Adrenal gland (tissue), 12 donors: ENCODE results near the gene PACSIN1. TPM values are rescaled to one million over a fixed set of nuclear protein-coding genes. Genes with fewer than 3 reads are reported as not detected.

Experiments used
- DNase-seq, 7 donors: peaks; one replicate each; pipeline ENCODE4 v3.0.0-alpha.2; 2019 to 2020
- H3K27ac ChIP-seq, 5 donors: fragments of 200-600 bp; sonication (generic) in 4 of 5; 1 replicate in 3 of 5; 2 replicates in 2 of 5; pipeline versions ENCODE4 v1.5.1 to v1.8.0; 2016 to 2020; ENCODE audit warnings: mild to moderate bottlenecking in 1 of 5
- H3K27me3 ChIP-seq: fragments of 200-600 bp; 2 replicates; pipeline ENCODE4 v1.8.0; 2021
- H3K36me3 ChIP-seq, 2 donors: fragments of 200-600 bp; replicated peaks in 1 of 2; 1 replicate in 1 of 2; 2 replicates in 1 of 2; pipeline versions ENCODE4 v1.5.1 to v1.8.0; 2018 to 2022
- H3K4me1 ChIP-seq, 2 donors: fragments of 200-600 bp; replicated peaks in 1 of 2; 1 replicate in 1 of 2; 2 replicates in 1 of 2; pipeline versions ENCODE4 v1.5.1 to v1.8.0; 2018 to 2021
- H3K4me3 ChIP-seq, 4 donors: fragments of 200-600 bp; sonication (generic) in 3 of 4; one replicate each; pipeline ENCODE4 v1.5.1; 2016 to 2018
- H3K9me3 ChIP-seq, 3 donors: fragments of 200-600 bp; sonication (generic) in 1 of 3; replicated peaks in 1 of 3; 1 replicate in 2 of 3; 2 replicates in 1 of 3; pipeline versions ENCODE4 v1.5.1 to v1.8.0; 2016 to 2021
- POLR2A ChIP-seq, 2 donors: fragments of 450-650 bp; IDR thresholded peaks; one replicate each; pipeline ENCODE4 v1.6.1; 2017; ENCODE audit warnings: antibody characterized with exemption in 2 of 2, mild to moderate bottlenecking in 2 of 2, moderate library complexity in 1 of 2
- WGBS, 4 donors: extraction: QIAGEN DNeasy Blood & Tissue Kit in 2 of 4; methylation state at CpG; one replicate each; pipeline versions ENCODE4 v1.1.5 to v1.1.7; 2013 to 2017; 5-methylcytosine and 5-hydroxymethylcytosine counted together
- intact Hi-C, 2 donors: fragments of 100-400 bp; cut with DNase I; formaldehyde crosslinking; loops; one replicate each; pipeline versions ENCODE4 v1.14.1 to v1.15.0; 2022 to 2023
- polyA plus RNA-seq, 3 donors: library from polyadenylated mRNA; stranded (reverse); fragments of 200-250 nt in 2 of 3; fragments of 350-450 nt in 1 of 3; fragmentation: Illumina TruSeq in 1 of 3; extraction: RNeasy Lipid Tissue Mini Kit (QIAGEN cat#74804) in 1 of 3; gene quantifications; one replicate each; pipeline ENCODE4 v1.2.3, GENCODE V29; 2013 to 2014
- total RNA-seq, 9 donors: library from RNA; depleted of rRNA in 4 of 9; stranded (reverse); fragments of >200 nt in 4 of 9; fragments of 120-200 nt in 1 of 9; fragmentation: NEBNext Ultra II Directional in 1 of 9; extraction: Animal tissue kit (Norgen Biotek cat#: 25700) in 1 of 9; gene quantifications; one replicate each; pipeline versions ENCODE4 v1.1.0 to v1.2.4, GENCODE V29; 2013 to 2023
- TF ChIP-seq, protein P1 (sequence below), 6 experiments: fragments of 450-650 bp in 4 of 6; fragments of 200-600 bp in 2 of 6; sonication (generic) in 1 of 6; IDR thresholded peaks; 1 replicate in 5 of 6; 2 replicates in 1 of 6; pipeline versions ENCODE4 v1.5.1 to v1.8.0; 2016 to 2021; ENCODE audit warnings: antibody characterized with exemption in 6 of 6, mild to moderate bottlenecking in 2 of 6, moderate library complexity in 1 of 6
- donor health status: healthy with polysubstance abuse.
- donor health status: Bipolar disorder and iron deficiency.
- donor health status: DM: yes; HTN: yes; CAD: no.
- donor health status: DM: no; HTN: no; CAD: no.
- donor health status: DM: no; HTN: no; CAD: no.
- donor health status: DM: yes; HTN: yes; CAD: no.

PACSIN1 gene
- total and polyA plus RNA-seq, 12 donors = 0.19 to 2.9 (median 0.73) TPM; not detected in 2

DNA sequence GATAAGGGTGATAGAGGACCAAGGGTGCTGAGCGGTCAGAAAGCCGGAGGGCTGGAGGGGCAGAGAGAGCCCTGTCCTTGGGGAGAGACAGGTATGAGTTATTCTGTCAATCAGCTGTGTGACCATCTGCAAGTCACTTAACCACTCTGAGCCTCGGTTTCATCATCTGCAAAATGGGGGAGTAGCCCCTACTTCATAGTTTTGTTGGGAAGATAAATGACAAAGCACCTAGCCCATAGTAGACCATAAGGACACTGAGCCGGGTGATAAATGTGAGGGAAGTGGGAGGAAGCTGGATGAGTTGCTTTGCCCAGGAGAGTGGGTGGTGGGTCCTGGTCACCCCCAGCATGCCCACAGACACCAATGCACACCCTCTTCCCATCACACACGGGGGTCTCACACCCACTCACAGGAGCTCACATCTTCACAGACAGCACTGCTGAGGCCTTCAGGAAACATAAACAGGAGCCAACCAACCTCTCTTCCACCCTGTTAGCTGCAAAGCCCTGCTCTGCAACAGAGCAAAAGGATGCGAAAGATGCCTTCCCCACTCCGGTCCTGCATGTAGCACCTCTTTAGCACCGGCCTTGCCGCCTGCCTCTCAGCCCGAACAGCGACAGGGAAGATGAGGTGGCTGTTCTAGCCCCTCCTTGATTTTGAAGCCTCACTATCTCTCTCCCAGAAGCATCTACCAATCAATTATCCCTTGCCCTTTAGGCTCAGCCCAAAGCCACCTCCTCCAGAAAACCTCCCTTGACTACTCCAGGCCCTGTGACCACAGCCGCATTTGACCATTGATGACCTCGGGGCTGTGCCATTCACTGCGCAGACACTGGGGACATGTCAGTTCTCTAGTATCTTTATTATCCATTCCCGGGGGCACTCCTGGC lies 71.3 kb downstream of the PACSIN1 start:
- no peak overlapping the region for H3K4me3 ChIP-seq
- H3K9me3 ChIP-seq = no peaks in the 10 kb centered on the region
- TF ChIP-seq, protein P1, sequence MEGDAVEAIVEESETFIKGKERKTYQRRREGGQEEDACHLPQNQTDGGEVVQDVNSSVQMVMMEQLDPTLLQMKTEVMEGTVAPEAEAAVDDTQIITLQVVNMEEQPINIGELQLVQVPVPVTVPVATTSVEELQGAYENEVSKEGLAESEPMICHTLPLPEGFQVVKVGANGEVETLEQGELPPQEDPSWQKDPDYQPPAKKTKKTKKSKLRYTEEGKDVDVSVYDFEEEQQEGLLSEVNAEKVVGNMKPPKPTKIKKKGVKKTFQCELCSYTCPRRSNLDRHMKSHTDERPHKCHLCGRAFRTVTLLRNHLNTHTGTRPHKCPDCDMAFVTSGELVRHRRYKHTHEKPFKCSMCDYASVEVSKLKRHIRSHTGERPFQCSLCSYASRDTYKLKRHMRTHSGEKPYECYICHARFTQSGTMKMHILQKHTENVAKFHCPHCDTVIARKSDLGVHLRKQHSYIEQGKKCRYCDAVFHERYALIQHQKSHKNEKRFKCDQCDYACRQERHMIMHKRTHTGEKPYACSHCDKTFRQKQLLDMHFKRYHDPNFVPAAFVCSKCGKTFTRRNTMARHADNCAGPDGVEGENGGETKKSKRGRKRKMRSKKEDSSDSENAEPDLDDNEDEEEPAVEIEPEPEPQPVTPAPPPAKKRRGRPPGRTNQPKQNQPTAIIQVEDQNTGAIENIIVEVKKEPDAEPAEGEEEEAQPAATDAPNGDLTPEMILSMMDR (IDR thresholded peaks at IDR 0.05) = no peak
- no peak for TF ChIP-seq POLR2A (IDR thresholded peaks at IDR 0.05)
- 86 to 88% (median 88%) methylated on average over 15 of the region's 15 CpGs for WGBS, 4 donors
- no peak for DNase-seq
- H3K36me3 ChIP-seq = no peaks in the 10 kb centered on the region
- H3K4me1 ChIP-seq = no peaks in the 10 kb centered on the region
- intact Hi-C loops = no loop called here
- H3K27ac ChIP-seq = no peak overlapping the region
- H3K27me3 ChIP-seq = no peaks in the 10 kb centered on the region

DNA sequence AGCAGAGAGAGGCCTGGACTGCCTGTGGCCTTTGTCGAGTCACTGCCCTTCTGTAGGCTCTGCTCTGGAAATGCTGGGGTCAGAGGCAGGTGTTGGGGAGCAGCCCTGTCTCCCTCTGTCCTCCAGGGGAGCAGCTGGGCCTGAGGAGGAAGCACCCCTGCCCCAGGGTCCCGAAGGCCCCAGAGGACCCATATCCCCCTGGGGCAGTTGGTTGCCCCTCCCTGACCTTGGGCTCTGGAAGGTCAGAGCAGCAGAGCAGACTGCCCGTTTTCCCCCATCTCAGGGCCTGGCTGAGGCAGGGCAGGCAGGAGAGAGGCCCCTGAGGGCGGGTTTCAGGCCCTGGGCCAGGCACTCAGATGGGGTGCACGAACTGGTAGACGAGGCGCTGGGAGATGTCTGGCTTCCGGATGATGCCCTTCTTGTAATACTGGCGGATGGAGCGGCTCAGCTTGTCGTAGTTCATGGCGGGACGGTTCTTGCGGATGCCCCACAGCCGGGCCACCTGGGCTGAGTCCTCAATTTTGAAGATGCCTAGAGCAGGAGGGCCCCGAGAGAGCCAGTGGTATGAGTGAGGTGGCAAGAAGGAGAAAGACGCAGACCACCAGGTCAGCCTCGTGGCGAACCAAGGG lies 72.2 kb downstream of the PACSIN1 start:
- H3K4me3 ChIP-seq = no peak overlapping the region
- no peak for DNase-seq
- H3K4me1 ChIP-seq = no peaks in the 10 kb centered on the region
- no peaks in the 10 kb centered on the region for H3K9me3 ChIP-seq
- H3K36me3 ChIP-seq = no peaks in the 10 kb centered on the region
- TF ChIP-seq POLR2A (IDR thresholded peaks at IDR 0.05) = no peak
- TF ChIP-seq, protein P1 (IDR thresholded peaks at IDR 0.05) = no peak
- intact Hi-C loops = no loop called here
- 89 to 91% (median 90%) methylated on average over 15 to 19 of the region's 19 CpGs for WGBS, 4 donors
- H3K27me3 ChIP-seq = no peaks in the 10 kb centered on the region
- no peak overlapping the region for H3K27ac ChIP-seq

DNA sequence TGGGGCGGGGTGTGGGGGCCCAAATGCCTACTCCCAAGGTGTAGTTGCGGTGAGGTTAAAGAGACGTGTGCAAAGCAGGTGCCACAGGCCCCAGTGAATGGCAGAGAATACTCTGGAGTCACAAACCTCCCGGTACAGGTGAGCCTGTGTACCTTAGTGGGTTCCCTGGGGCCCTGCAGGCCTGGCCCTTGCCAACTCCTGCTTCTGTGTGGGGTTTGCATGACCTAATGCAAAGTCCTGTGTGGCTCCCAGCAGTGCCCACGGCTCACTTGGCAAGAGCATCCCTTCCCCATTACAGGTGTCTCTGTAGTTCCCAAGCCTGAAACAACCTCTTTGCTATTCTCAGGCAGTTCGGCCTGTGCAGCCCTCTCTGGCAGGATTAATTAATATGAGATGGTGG lies 72.7 kb downstream of the PACSIN1 start:
- Histone ChIP-seq H3K4me1 (no peaks in the 10 kb centered on the region), H3K27ac (no peak overlapping the region), H3K27me3 (no peaks in the 10 kb centered on the region), H3K36me3 (no peaks in the 10 kb centered on the region), H3K4me3 (no peak overlapping the region), H3K9me3 (no peaks in the 10 kb centered on the region)
- intact Hi-C loops = no loop called here
- TF ChIP-seq, protein P1 (IDR thresholded peaks at IDR 0.05) = no peak
- TF ChIP-seq POLR2A (IDR thresholded peaks at IDR 0.05) = no peak
- DNase-seq = no peak
- WGBS, 4 donors = 82 to 93% (median 87%) methylated on average over 3 to 6 of the region's 6 CpGs

DNA sequence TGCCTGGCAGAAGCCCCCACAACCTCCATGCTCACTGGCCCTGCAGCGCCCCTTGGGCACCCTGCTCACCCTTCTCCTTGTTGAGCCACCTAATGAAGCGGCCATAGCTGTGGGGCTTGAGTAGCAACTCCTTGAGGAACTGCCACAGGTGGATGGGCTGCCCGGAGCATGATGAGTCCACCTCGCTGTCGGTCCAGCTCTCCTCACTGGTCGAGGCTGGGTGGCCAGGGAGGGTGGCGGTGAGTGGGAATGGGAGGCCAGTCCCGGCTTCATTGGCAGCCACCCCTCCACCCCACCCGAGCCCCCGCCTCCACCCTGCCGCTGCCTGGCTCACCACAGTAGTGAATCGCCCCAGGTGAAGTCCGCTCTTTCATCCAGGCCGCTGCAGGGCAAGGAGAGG lies 73.3 kb downstream of the PACSIN1 start:
- Histone ChIP-seq H3K4me1 (no peaks in the 10 kb centered on the region), H3K9me3 (no peaks in the 10 kb centered on the region), H3K27me3 (no peaks in the 10 kb centered on the region), H3K4me3 (no peak overlapping the region), H3K27ac (no peak overlapping the region), H3K36me3 (no peaks in the 10 kb centered on the region)
- intact Hi-C loops = no loop called here
- 80 to 96% (median 84%) methylated on average over 4 to 14 of the region's 14 CpGs; no CpG with 5 or more reads in 1 of the 4 donors for WGBS, 4 donors
- no peak for DNase-seq
- no peak for TF ChIP-seq POLR2A (IDR thresholded peaks at IDR 0.05)
- TF ChIP-seq, protein P1 (IDR thresholded peaks at IDR 0.05) = no peak
